ENCODE measurements around the gene FBXL2.
"Not testable (repeated sequence)": the region's sequence is repeated elsewhere in the genome, so short reads cannot be mapped to it uniquely, and the experiment has no call there.

FBXL2 gene

GRCh38 chr3:33388374-33389100 lies 111.3 kb downstream of the FBXL2 start:
- no peak for DNase-seq

GRCh38 chr3:33389908-33390307 lies 112.7 kb downstream of the FBXL2 start:
- DNase-seq: no peak

GRCh38 chr3:33391255-33391995 lies 114.2 kb downstream of the FBXL2 start:
- no peak for DNase-seq

- no peak for DNase-seq
Observed at GRCh38 chr3:33392144-33392543, 114.9 kb downstream of the FBXL2 start.

GRCh38 chr3:33392703-33393125 lies 115.5 kb downstream of the FBXL2 start:
- DNase-seq: no peak

- no peak for DNase-seq
Observed at GRCh38 chr3:33394403-33395054, 117.3 kb downstream of the FBXL2 start.

- no peak for DNase-seq
Observed at GRCh38 chr3:33395900-33396299, 118.7 kb downstream of the FBXL2 start.

- no peak for DNase-seq
Observed at GRCh38 chr3:33398410-33398809, 121.2 kb downstream of the FBXL2 start.

GRCh38 chr3:33401781-33402180 lies 124.5 kb downstream of the FBXL2 start:
- no peak for DNase-seq

- no peak for DNase-seq
Observed at GRCh38 chr3:33402936-33403335, 125.7 kb downstream of the FBXL2 start.

- no peak for DNase-seq
Observed at GRCh38 chr3:33403756-33404155, 126.5 kb downstream of the FBXL2 start.

GRCh38 chr3:33410816-33411215 lies 133.6 kb downstream of the FBXL2 start:
- not testable (repeated sequence) for DNase-seq

GRCh38 chr3:33417066-33417673 lies 139.9 kb downstream of the FBXL2 start:
- DNase-seq: no peak

- no peak for DNase-seq
Observed at GRCh38 chr3:33419948-33420347, 142.7 kb downstream of the FBXL2 start.

- no peak for DNase-seq
Observed at GRCh38 chr3:33420966-33421365, 143.7 kb downstream of the FBXL2 start.

- DNase-seq: no peak
Observed at GRCh38 chr3:33424606-33425452, 147.6 kb downstream of the FBXL2 start.

- no peak for DNase-seq
Observed at GRCh38 chr3:33425453-33425852, 148.2 kb downstream of the FBXL2 start.

GRCh38 chr3:33426068-33426467 lies 148.8 kb downstream of the FBXL2 start:
- DNase-seq: no peak

- no peak for DNase-seq
Observed at GRCh38 chr3:33426630-33427317, 149.5 kb downstream of the FBXL2 start.

GRCh38 chr3:33428734-33429133 lies 151.5 kb downstream of the FBXL2 start:
- no peak for DNase-seq

GRCh38 chr3:33429306-33429705 lies 152.1 kb downstream of the FBXL2 start:
- DNase-seq: not testable (repeated sequence)

GRCh38 chr3:33430061-33430460 lies 152.8 kb downstream of the FBXL2 start:
- no peak for DNase-seq

Data from CD4-positive, alpha-beta T cell treated with Interferon gamma for 1 hour (primary cell).